ENCODE data around the gene BRD3.

- TF ChIP-seq CTCF (IDR thresholded peaks at IDR 0.05) (no peak), POLR2A (IDR thresholded peaks at IDR 0.05) (no peak)
Measured at GRCh38 chr9:134063571-134064450, 4.0 kb downstream of the BRD3 start.

All from adrenal gland (tissue), 5 donors.